ENCODE data around the gene TMCO5A. TPM values are rescaled to one million over a fixed set of nuclear protein-coding genes. Genes with fewer than 3 reads are reported as not detected.

Gene TMCO5A
- total and polyA plus RNA-seq, 4 donors: 0.07 to 0.30 TPM; not detected in 2

- Histone ChIP-seq H3K36me3 (ENCODE audit: control insufficient read depth in 4 of 4, insufficient read depth in 4 of 4, low read length in 4 of 4) (no peaks in the 10 kb centered on the region), H3K9ac (ENCODE audit: insufficient read depth in 1 of 2, low read length in 2 of 2) (no peak overlapping the region), H3K4me3 (no peak overlapping the region), H3K27ac (ENCODE audit: low read depth in 1 of 2, low read length in 1 of 2) (no peak overlapping the region), H3K4me1 (ENCODE audit: control insufficient read depth in 5 of 5, insufficient read depth in 5 of 5, low read length in 5 of 5) (peaks cover 0 to 22% (median 0%) of the 10 kb centered on the region in 5 donors), H3K27me3 (ENCODE audit: control insufficient read depth in 3 of 3, insufficient read depth in 3 of 3, low read length in 2 of 3) (no peaks in the 10 kb centered on the region), H3K9me3 (ENCODE audit: control insufficient read depth in 4 of 4, insufficient read depth in 3 of 4, low read length in 3 of 4) (no peaks in the 10 kb centered on the region)
- DNase-seq (peak; percentile 29 to 65 (median 58)), ATAC-seq (ENCODE audit: insufficient read depth, low FRiP score) (no peak)
- 81 to 92% methylated on average over 11 of the region's 11 CpGs for WGBS, 2 donors
- TF ChIP-seq CTCF (IDR thresholded peaks at IDR 0.05; ENCODE audit: control extremely low read depth, extremely low read depth): no peak
Observed at GRCh38 chr15:37979671-37980409, 45.4 kb downstream of the TMCO5A start.

DNA sequence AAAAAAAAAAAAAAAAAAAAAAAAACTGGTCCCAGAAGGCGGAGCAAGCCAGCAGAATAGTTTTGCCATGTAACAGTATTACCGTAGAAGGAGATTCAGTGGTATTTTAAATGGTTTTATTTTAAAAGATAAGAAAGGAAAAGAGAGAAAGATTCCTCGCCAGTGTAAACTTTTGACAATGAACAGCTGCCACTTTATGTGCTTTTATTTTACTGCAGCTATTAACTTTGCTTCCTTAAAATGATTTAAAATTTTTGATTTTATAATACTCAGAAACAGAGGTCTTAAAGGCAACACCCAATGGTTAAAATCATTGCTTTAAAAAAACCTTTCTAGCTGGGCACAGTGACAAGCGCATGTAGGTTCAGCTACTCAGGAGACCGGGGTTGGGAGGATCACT, 46.8 kb downstream of the TMCO5A start:
- Histone ChIP-seq H3K9me3 (ENCODE audit: control insufficient read depth in 4 of 4, insufficient read depth in 3 of 4, low read length in 3 of 4) (no peaks in the 10 kb centered on the region), H3K4me3 (no peak overlapping the region), H3K27me3 (ENCODE audit: control insufficient read depth in 3 of 3, insufficient read depth in 3 of 3, low read length in 2 of 3) (no peaks in the 10 kb centered on the region), H3K4me1 (ENCODE audit: control insufficient read depth in 5 of 5, insufficient read depth in 5 of 5, low read length in 5 of 5) (peaks cover 0 to 22% (median 0%) of the 10 kb centered on the region in 5 donors), H3K27ac (ENCODE audit: low read depth in 1 of 2, low read length in 1 of 2) (no peak overlapping the region), H3K36me3 (ENCODE audit: control insufficient read depth in 4 of 4, insufficient read depth in 4 of 4, low read length in 4 of 4) (no peaks in the 10 kb centered on the region), H3K9ac (ENCODE audit: insufficient read depth in 1 of 2, low read length in 2 of 2) (no peak overlapping the region)
- WGBS, 2 donors: 86 to 93% methylated on average over 5 of the region's 5 CpGs
- TF ChIP-seq CTCF (IDR thresholded peaks at IDR 0.05; ENCODE audit: control extremely low read depth, extremely low read depth): no peak
- no peak for ATAC-seq (ENCODE audit: insufficient read depth, low FRiP score)
- no peak for DNase-seq

GRCh38 chr15:37981775-37982174, 47.3 kb downstream of the TMCO5A start:
- Histone ChIP-seq H3K4me3 (no peak overlapping the region), H3K4me1 (ENCODE audit: control insufficient read depth in 5 of 5, insufficient read depth in 5 of 5, low read length in 5 of 5) (peaks cover 0 to 22% (median 0%) of the 10 kb centered on the region in 5 donors), H3K36me3 (ENCODE audit: control insufficient read depth in 4 of 4, insufficient read depth in 4 of 4, low read length in 4 of 4) (no peaks in the 10 kb centered on the region), H3K27me3 (ENCODE audit: control insufficient read depth in 3 of 3, insufficient read depth in 3 of 3, low read length in 2 of 3) (no peaks in the 10 kb centered on the region), H3K9me3 (ENCODE audit: control insufficient read depth in 4 of 4, insufficient read depth in 3 of 4, low read length in 3 of 4) (no peaks in the 10 kb centered on the region), H3K9ac (ENCODE audit: insufficient read depth in 1 of 2, low read length in 2 of 2) (no peak overlapping the region), H3K27ac (ENCODE audit: low read depth in 1 of 2, low read length in 1 of 2) (no peak overlapping the region)
- TF ChIP-seq CTCF (IDR thresholded peaks at IDR 0.05; ENCODE audit: control extremely low read depth, extremely low read depth): no peak
- 47 to 69% methylated on average over 3 of the region's 3 CpGs for WGBS, 2 donors
- ATAC-seq (ENCODE audit: insufficient read depth, low FRiP score): no peak
- peak; percentile 15 to 69 (median 47) for DNase-seq

Data from lung (tissue), 12 donors.